Occipital lobe (tissue), 2 donors: ENCODE measurements around the gene GZMH. TPM values are rescaled to one million over a fixed set of nuclear protein-coding genes. Genes with fewer than 3 reads are reported as not detected.
"Not testable (repeated sequence)": the region's sequence is repeated elsewhere in the genome, so short reads cannot be mapped to it uniquely, and the experiment has no call there.

ENCODE experiments used
- DNase-seq: peaks from one replicate; lab custom pipeline; 2025; lab: John Stamatoyannopoulos, UW
- total RNA-seq: library from RNA; depleted of rRNA; stranded (reverse); fragments of >200 nt; gene quantifications from one replicate; pipeline ENCODE4 v1.2.3, GENCODE V29; 2014

Gene GZMH
- total RNA-seq = not detected

GRCh38 chr14:24609655-24610344, at the start of gene GZMH:
GZMH (minus strand) TSS chr14:24609685; CDS start chr14:24609613, 72 bp downstream.
- no peak for DNase-seq

- DNase-seq = not testable (repeated sequence)
Measured at GRCh38 chr14:24648361-24648760, 38.9 kb upstream of the GZMH start.

- no peak for DNase-seq
Measured at GRCh38 chr14:24639905-24640304, 30.4 kb upstream of the GZMH start.

- DNase-seq = no peak
Measured at GRCh38 chr14:24639270-24639669, 29.8 kb upstream of the GZMH start.

GRCh38 chr14:24634158-24634557, 24.7 kb upstream of the GZMH start, which contains the start of gene GZMB:
GZMB (minus strand) TSS chr14:24634190; CDS start chr14:24634160, 30 bp downstream.
- no peak for DNase-seq

GRCh38 chr14:24633353-24633752, 23.9 kb upstream of the GZMH start:
- no peak for DNase-seq

- no peak for DNase-seq
Measured at GRCh38 chr14:24632761-24633160, 23.3 kb upstream of the GZMH start.

GRCh38 chr14:24632336-24632735, 22.9 kb upstream of the GZMH start:
- no peak for DNase-seq

- no peak for DNase-seq
Measured at GRCh38 chr14:24631749-24632335, 22.4 kb upstream of the GZMH start.

GRCh38 chr14:24630872-24631477, 21.5 kb upstream of the GZMH start:
- no peak for DNase-seq

- DNase-seq = no peak
Measured at GRCh38 chr14:24630087-24630871, 20.8 kb upstream of the GZMH start.

GRCh38 chr14:24629521-24629920, 20.0 kb upstream of the GZMH start:
- no peak for DNase-seq

- no peak for DNase-seq
Measured at GRCh38 chr14:24613747-24614146, 4.3 kb upstream of the GZMH start.

- no peak for DNase-seq
Measured at GRCh38 chr14:24613241-24613640, 3.8 kb upstream of the GZMH start.

- no peak for DNase-seq
Measured at GRCh38 chr14:24612196-24612595, 2.7 kb upstream of the GZMH start.

- DNase-seq = no peak
Measured at GRCh38 chr14:24607635-24608514, 1.6 kb downstream of the GZMH start.

- no peak for DNase-seq
Measured at GRCh38 chr14:24607081-24607480, 2.4 kb downstream of the GZMH start.

- DNase-seq = no peak
Measured at GRCh38 chr14:24606297-24606696, 3.2 kb downstream of the GZMH start.

GRCh38 chr14:24605435-24606190, 3.9 kb downstream of the GZMH start:
- DNase-seq = no peak

GRCh38 chr14:24597403-24597802, 12.1 kb downstream of the GZMH start:
- no peak for DNase-seq
